Measurements from ENCODE around the gene RHO. TPM values are rescaled to one million over a fixed set of nuclear protein-coding genes. Genes with fewer than 3 reads are reported as not detected.

RHO gene
- total RNA-seq, 1 experiment from 2014 or later, result not detected

- ATAC-seq (peak; percentile 21), DNase-seq (ENCODE audit: low spot score) (no peak)
- TF ChIP-seq ZNF423 (CRISPR knock-in tag; IDR thresholded peaks at IDR 0.05) (peak; percentile 51; the same call in 1 of the 2 replicates), ELF4 (CRISPR knock-in tag; IDR thresholded peaks at IDR 0.05; ENCODE audit: low read depth) (no peak)
- H3K9me3 Mint-ChIP-seq, result no peaks in the 10 kb centered on the region
- H3K27ac Mint-ChIP-seq, result peak overlapping the region; percentile 48
- CTCF ChIA-PET, result interaction anchor here (0.5 to 1.1 kb wide), 4 partner anchors 15 to 71 kb away, joined by 3 to 6 read pairs (median 4); no protein-coding TSS in a partner anchor
- POLR2A ChIA-PET, result no interaction called here
- H3K27me3 Mint-ChIP-seq (ENCODE audit: low read depth), result no peaks in the 10 kb centered on the region
- H3K4me1 Mint-ChIP-seq, result peaks cover 26% of the 10 kb centered on the region
- H3K36me3 Mint-ChIP-seq, result peaks cover 5% of the 10 kb centered on the region
- no peak overlapping the region for H3K4me3 Mint-ChIP-seq
These were observed 32.6 kb downstream of the RHO start for GRCh38 chr3:129560911-129561594.

GRCh38 chr3:129561619-129562248 lies 33.3 kb downstream of the RHO start:
- CTCF ChIA-PET, result interaction anchor here (1.0 to 1.1 kb wide), 4 partner anchors 14 to 72 kb away, joined by 3 to 6 read pairs (median 4); no protein-coding TSS in a partner anchor
- H3K4me3 Mint-ChIP-seq, result no peak overlapping the region
- no peak for TF ChIP-seq CREB1 (CRISPR knock-in tag; IDR thresholded peaks at IDR 0.05)
- TF ChIP-seq E2F4 (CRISPR knock-in tag; IDR thresholded peaks at IDR 0.05; ENCODE audit: borderline replicate concordance, low read depth), result no peak
- no peak for TF ChIP-seq ZNF219 (CRISPR knock-in tag; IDR thresholded peaks at IDR 0.05; ENCODE audit: borderline replicate concordance)
- TF ChIP-seq GRHL2 (CRISPR knock-in tag; IDR thresholded peaks at IDR 0.05; ENCODE audit: insufficient replicate concordance, severe bottlenecking), result no peak
- no peak for TF ChIP-seq ZNF281 (CRISPR knock-in tag; IDR thresholded peaks at IDR 0.05)
- no peak for TF ChIP-seq IRF2 (CRISPR knock-in tag; IDR thresholded peaks at IDR 0.05; ENCODE audit: borderline replicate concordance, low read depth)
- TF ChIP-seq ATF6 (CRISPR knock-in tag; IDR thresholded peaks at IDR 0.05), result no peak
- no peak for TF ChIP-seq ZNF532 (CRISPR knock-in tag; IDR thresholded peaks at IDR 0.05; ENCODE audit: borderline replicate concordance)
- no peak for TF ChIP-seq PREB (CRISPR knock-in tag; IDR thresholded peaks at IDR 0.05; ENCODE audit: borderline replicate concordance)
- TF ChIP-seq ZNF423 (CRISPR knock-in tag; IDR thresholded peaks at IDR 0.05), result no peak
- TF ChIP-seq FOXP4 (CRISPR knock-in tag; IDR thresholded peaks at IDR 0.05), result no peak
- no peak for TF ChIP-seq NFYB (CRISPR knock-in tag; conservative IDR thresholded peaks at IDR 0.05; ENCODE audit: low read depth)
- no peak for TF ChIP-seq IRF1 (CRISPR knock-in tag; IDR thresholded peaks at IDR 0.05)
- TF ChIP-seq SMAD3 (CRISPR knock-in tag; IDR thresholded peaks at IDR 0.05; ENCODE audit: borderline replicate concordance), result no peak
- TF ChIP-seq ATF1 (CRISPR knock-in tag; IDR thresholded peaks at IDR 0.05), result no peak
- no peak for TF ChIP-seq ZNF138 (CRISPR knock-in tag; conservative IDR thresholded peaks at IDR 0.05)

More at GRCh38 chr3:129561619-129562248, 33.3 kb downstream of the RHO start:
- POLR2A ChIA-PET, result interaction anchor here (0.7 kb wide), 1 partner anchor 70 kb away, joined by 3 read pairs; no protein-coding TSS in a partner anchor
- DNase-seq (ENCODE audit: low spot score), result no peak
- peaks cover 25% of the 10 kb centered on the region for H3K4me1 Mint-ChIP-seq
- no peak for ATAC-seq
- no peaks in the 10 kb centered on the region for H3K9me3 Mint-ChIP-seq
- no peak overlapping the region for H3K27ac Mint-ChIP-seq
- H3K36me3 Mint-ChIP-seq, result peaks cover 5% of the 10 kb centered on the region
- no peaks in the 10 kb centered on the region for H3K27me3 Mint-ChIP-seq (ENCODE audit: low read depth)

Data from WTC11 (cell line).